Nephron progenitor cell (in vitro differentiated cells): ENCODE results near the gene RBBP8.

Experiments
- DNase-seq: peaks from one replicate; pipeline ENCODE4 v3.0.0; 2021
- H3K27ac Mint-ChIP-seq: 2 replicates; pipeline ENCODE4 v1.8.0; 2021; ENCODE audit warnings: mild to moderate bottlenecking, moderate library complexity, mixed read lengths
- H3K27me3 Mint-ChIP-seq: 2 replicates; pipeline ENCODE4 v1.8.0; 2021; ENCODE audit warnings: mild to moderate bottlenecking, low read depth, mixed read lengths; ENCODE audit not compliant: poor library complexity
- H3K36me3 Mint-ChIP-seq: 2 replicates; pipeline ENCODE4 v1.8.0; 2021; ENCODE audit warnings: low read depth, mixed read lengths
- H3K4me1 Mint-ChIP-seq: 2 replicates; pipeline ENCODE4 v1.8.0; 2021; ENCODE audit warnings: mixed read lengths
- H3K4me3 Mint-ChIP-seq: 2 replicates; pipeline ENCODE4 v1.8.0; 2021; ENCODE audit warnings: mild to moderate bottlenecking, moderate library complexity, mixed read lengths
- H3K9me3 Mint-ChIP-seq: 2 replicates; pipeline ENCODE4 v1.8.0; 2021; ENCODE audit warnings: mild to moderate bottlenecking, moderate library complexity, mixed read lengths
- TF ChIP-seq, protein P1 (sequence below): fragments of 200-600 bp; sonication (generic); IDR thresholded peaks from 2 replicates; pipeline ENCODE4 v1.5.0; 2021; ENCODE audit warnings: antibody characterized with exemption

Gene RBBP8

DNA sequence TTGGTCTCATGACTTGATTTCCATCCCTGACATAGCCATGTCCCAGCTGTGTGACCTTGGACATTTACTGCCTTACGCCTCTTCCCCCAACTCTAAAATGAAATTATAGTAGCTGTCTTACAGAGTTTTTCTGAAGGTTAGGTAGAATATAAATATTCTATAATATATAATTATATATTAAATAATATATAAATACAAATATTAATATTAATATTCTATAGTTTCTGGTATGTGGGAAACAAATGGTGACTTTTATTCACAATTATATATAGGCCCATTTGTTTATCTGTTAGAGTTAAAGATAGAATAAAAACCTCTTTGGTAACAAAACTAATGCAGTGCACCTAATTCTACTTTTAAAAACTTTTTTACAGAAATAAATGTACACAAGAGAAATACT lies 1.7 kb downstream of the RBBP8 start:
- no peak overlapping the region for H3K27ac Mint-ChIP-seq
- peaks cover 35% of the 10 kb centered on the region for H3K36me3 Mint-ChIP-seq
- H3K4me1 Mint-ChIP-seq = peaks cover 51% of the 10 kb centered on the region
- no peak for DNase-seq
- H3K27me3 Mint-ChIP-seq = peaks cover 4% of the 10 kb centered on the region
- no peaks in the 10 kb centered on the region for H3K9me3 Mint-ChIP-seq
- TF ChIP-seq, protein P1, sequence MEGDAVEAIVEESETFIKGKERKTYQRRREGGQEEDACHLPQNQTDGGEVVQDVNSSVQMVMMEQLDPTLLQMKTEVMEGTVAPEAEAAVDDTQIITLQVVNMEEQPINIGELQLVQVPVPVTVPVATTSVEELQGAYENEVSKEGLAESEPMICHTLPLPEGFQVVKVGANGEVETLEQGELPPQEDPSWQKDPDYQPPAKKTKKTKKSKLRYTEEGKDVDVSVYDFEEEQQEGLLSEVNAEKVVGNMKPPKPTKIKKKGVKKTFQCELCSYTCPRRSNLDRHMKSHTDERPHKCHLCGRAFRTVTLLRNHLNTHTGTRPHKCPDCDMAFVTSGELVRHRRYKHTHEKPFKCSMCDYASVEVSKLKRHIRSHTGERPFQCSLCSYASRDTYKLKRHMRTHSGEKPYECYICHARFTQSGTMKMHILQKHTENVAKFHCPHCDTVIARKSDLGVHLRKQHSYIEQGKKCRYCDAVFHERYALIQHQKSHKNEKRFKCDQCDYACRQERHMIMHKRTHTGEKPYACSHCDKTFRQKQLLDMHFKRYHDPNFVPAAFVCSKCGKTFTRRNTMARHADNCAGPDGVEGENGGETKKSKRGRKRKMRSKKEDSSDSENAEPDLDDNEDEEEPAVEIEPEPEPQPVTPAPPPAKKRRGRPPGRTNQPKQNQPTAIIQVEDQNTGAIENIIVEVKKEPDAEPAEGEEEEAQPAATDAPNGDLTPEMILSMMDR = no peak
- peak overlapping the region; percentile 90 for H3K4me3 Mint-ChIP-seq

DNA sequence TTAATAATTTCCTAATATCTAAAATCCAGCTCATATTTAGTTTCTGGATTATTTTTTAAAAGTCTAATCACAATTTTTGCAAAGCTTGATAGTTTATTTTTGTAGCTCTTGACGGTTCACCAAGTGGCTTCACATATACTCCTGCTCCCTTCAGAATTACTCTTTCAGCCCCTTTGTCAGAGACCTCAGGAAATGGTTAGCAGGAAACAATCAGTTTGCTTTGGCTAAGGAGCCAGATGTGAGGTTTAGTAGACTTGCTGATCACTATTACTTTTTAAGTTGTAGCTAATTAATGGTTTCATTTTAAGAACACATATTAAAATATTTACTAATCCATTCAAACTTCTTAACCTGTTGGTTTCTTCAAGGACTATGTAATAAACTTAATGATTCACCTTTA lies 2.3 kb downstream of the RBBP8 start:
- Mint-ChIP-seq H3K9me3 (no peaks in the 10 kb centered on the region), H3K27me3 (peaks cover 4% of the 10 kb centered on the region), H3K4me1 (peaks cover 51% of the 10 kb centered on the region), H3K27ac (no peak overlapping the region), H3K36me3 (peaks cover 39% of the 10 kb centered on the region), H3K4me3 (peak overlapping the region; percentile 78)
- TF ChIP-seq, protein P1 = no peak
- DNase-seq = no peak

DNA sequence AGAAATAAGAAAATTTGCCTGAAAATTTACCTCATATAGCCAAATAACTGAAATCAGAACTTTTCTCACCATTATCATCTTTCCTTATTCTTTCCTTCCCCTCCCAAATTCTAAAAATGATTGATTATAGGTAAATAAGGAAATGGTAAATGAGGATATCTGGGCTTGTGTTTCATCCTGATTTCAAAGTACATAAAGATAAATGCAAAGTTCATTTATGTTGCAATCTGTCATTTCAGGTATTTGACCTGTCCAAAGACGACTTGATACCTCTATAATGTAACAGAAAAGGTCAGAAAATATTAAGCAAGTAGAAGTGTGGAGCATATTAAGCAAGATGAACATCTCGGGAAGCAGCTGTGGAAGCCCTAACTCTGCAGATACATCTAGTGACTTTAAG lies 3.4 kb downstream of the RBBP8 start:
- Mint-ChIP-seq H3K9me3 (no peaks in the 10 kb centered on the region), H3K4me3 (no peak overlapping the region), H3K27ac (no peak overlapping the region), H3K4me1 (peaks cover 45% of the 10 kb centered on the region), H3K36me3 (peaks cover 45% of the 10 kb centered on the region), H3K27me3 (peaks cover 4% of the 10 kb centered on the region)
- DNase-seq = no peak
- TF ChIP-seq, protein P1 = no peak

DNA sequence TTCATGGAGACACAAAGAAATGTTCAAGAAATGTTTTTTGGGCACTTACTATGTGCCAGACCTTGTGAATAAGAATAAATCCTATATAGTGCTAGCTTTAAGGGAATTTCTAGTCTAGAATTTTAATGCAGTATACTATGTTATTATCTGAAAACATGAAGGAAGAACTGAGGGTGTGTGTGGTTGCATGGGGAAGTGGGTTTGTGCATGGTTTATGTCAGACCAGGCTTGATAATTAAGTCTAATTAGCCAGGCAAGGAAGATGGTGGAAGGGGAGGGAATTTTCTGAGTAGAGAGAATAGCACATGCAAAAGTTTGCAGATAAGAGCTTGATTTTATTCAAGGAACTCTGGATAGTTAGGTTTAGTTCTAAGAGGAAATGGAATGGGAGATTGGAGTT lies 6.5 kb downstream of the RBBP8 start:
- no peaks in the 10 kb centered on the region for H3K9me3 Mint-ChIP-seq
- TF ChIP-seq, protein P1 = no peak
- no peak overlapping the region for H3K27ac Mint-ChIP-seq
- no peaks in the 10 kb centered on the region for H3K27me3 Mint-ChIP-seq
- DNase-seq = no peak
- H3K36me3 Mint-ChIP-seq = peaks cover 50% of the 10 kb centered on the region
- H3K4me3 Mint-ChIP-seq = no peak overlapping the region
- peaks cover 20% of the 10 kb centered on the region for H3K4me1 Mint-ChIP-seq

DNA sequence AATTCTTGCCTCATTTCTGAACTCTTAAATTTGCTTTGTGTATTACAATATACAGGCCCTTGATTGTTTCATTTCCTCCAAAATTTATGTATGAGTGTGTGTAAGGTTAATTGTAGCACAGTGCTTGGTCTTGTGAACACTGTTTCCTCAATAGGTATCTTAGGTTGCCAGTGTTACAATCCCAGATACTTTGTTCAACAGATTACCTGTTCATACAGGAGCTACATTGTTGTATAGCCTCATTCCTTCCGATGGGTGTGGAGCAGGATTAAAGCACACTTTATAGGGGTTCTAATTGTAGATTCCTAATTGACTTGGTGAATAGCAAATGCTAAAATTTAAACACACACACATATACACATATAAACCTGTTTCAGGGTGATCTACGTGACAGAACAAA lies 10.7 kb downstream of the RBBP8 start:
- Mint-ChIP-seq H3K9me3 (no peaks in the 10 kb centered on the region), H3K36me3 (peaks cover 25% of the 10 kb centered on the region), H3K27ac (no peak overlapping the region), H3K4me1 (no peaks in the 10 kb centered on the region), H3K27me3 (no peaks in the 10 kb centered on the region), H3K4me3 (no peak overlapping the region)
- no peak for DNase-seq
- TF ChIP-seq, protein P1 = no peak

DNA sequence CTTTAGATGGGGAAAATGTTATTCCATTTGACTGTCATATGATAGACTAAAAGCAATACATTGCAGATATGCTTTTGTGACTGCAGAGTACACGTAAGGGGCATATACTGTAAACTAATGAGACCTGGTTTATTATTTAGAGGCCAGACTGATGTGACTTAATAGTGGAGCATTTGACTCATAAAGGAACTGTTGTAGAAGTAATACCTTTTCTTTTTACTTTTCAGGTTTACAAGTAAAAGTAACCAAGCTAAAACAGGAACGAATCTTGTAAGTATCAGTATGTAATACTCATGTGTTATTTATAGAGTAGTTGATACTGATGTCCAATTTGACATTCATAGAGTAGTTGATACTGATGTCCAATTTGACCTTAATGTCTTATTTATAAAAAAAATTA lies 13.1 kb downstream of the RBBP8 start:
- no peak for DNase-seq
- TF ChIP-seq, protein P1 = no peak
- H3K9me3 Mint-ChIP-seq = no peaks in the 10 kb centered on the region
- H3K27me3 Mint-ChIP-seq = no peaks in the 10 kb centered on the region
- H3K36me3 Mint-ChIP-seq = peaks cover 25% of the 10 kb centered on the region
- H3K4me1 Mint-ChIP-seq = no peaks in the 10 kb centered on the region
- no peak overlapping the region for H3K27ac Mint-ChIP-seq
- no peak overlapping the region for H3K4me3 Mint-ChIP-seq
